BLaER1 (cell line): ENCODE results near the gene IGSF8.

ENCODE experiments used
- H3K27ac ChIP-seq: shearing (Covaris generic); formaldehyde crosslinking; 2 replicates; pipeline ENCODE4 v1.8.1; 2022
- H3K27me3 ChIP-seq: shearing (Covaris generic); formaldehyde crosslinking; 2 replicates; pipeline ENCODE4 v1.8.1; 2022
- H3K36me3 ChIP-seq: shearing (Covaris generic); formaldehyde crosslinking; 2 replicates; pipeline ENCODE4 v1.8.1; 2022
- H3K4me1 ChIP-seq: shearing (Covaris generic); formaldehyde crosslinking; 2 replicates; pipeline ENCODE4 v1.8.1; 2022
- H3K4me2 ChIP-seq: shearing (Covaris generic); formaldehyde crosslinking; 2 replicates; pipeline ENCODE4 v1.8.1; 2022
- H3K4me3 ChIP-seq: shearing (Covaris generic); formaldehyde crosslinking; 2 replicates; pipeline ENCODE4 v1.8.1; 2022
- H3K9ac ChIP-seq: shearing (Covaris generic); formaldehyde crosslinking; 2 replicates; pipeline ENCODE4 v1.8.1; 2022
- H3K9me3 ChIP-seq: shearing (Covaris generic); formaldehyde crosslinking; 2 replicates; pipeline ENCODE4 v1.8.1; 2022
- H4K20me1 ChIP-seq: shearing (Covaris generic); formaldehyde crosslinking; 2 replicates; pipeline ENCODE4 v1.8.1; 2022
- Cebpa-rat ChIP-seq: shearing (Covaris generic); IDR thresholded peaks from 2 replicates; pipeline ENCODE4 v1.8.1; 2022

Gene IGSF8, protein sequence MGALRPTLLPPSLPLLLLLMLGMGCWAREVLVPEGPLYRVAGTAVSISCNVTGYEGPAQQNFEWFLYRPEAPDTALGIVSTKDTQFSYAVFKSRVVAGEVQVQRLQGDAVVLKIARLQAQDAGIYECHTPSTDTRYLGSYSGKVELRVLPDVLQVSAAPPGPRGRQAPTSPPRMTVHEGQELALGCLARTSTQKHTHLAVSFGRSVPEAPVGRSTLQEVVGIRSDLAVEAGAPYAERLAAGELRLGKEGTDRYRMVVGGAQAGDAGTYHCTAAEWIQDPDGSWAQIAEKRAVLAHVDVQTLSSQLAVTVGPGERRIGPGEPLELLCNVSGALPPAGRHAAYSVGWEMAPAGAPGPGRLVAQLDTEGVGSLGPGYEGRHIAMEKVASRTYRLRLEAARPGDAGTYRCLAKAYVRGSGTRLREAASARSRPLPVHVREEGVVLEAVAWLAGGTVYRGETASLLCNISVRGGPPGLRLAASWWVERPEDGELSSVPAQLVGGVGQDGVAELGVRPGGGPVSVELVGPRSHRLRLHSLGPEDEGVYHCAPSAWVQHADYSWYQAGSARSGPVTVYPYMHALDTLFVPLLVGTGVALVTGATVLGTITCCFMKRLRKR

DNA sequence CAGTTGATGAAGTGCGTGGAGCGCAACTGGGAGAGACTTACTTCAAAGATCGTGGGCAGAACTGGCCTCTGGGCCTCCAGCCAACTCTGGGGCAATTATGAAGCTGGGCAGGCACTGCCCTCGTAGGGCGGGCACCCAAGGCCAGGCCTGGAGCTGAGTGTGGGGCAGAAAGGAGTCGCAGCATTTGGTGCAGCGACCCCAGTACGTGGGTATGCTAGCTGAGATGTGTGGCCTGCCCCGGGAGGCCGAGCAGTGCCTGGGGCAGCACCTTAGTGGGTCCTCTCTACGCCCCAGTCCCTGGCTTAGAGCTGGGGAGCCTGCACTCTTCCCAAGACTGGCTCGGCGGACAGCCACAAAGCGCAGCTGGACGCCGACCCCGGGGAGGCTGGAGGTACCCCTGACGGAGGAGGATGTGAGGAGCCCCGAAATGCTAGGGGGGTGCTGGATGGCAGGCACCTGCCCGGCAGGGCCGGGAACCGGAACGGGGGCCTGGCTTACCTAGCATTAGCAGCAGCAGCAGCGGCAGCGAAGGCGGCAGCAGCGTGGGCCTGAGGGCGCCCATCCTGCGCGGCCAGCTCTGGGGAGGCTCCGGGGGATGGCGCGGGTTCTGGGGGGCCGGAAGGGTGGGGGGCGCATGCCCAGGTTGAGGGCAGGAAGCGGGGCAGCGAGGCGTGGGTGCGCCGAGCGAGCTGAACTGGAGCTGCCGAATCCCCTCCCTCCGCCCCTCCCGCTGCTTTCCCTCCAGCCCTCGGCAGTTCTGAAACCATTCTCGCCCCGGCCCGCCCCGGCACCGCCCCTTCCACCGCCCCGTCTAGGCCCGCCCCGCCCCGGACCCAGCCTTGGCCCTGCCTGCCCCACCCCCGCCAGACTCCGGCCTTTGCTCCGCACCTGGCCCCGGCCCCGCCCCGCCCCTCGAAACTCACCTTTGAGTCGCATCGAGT lies at the start of gene IGSF8:
Gene IGSF8 (minus strand): TSS at position 709 of the 941 bp plus-strand sequence. CDS start 147 bp downstream, at position 562.
- no peak for TF ChIP-seq Cebpa-rat
- Histone ChIP-seq H3K9me3 (no peaks in the 10 kb centered on the region), H3K36me3 (peaks cover 26% of the 10 kb centered on the region), H3K4me2 (peak within 1 kb of the TSS; percentile 98), H3K27me3 (no peaks in the 10 kb centered on the region), H3K4me1 (peaks cover 75% of the 10 kb centered on the region), H3K27ac (peak within 1 kb of the TSS; percentile 80), H3K4me3 (peak within 1 kb of the TSS; percentile 85), H4K20me1 (peaks cover 39% of the 10 kb centered on the region; the same call in 1 of the 2 replicates), H3K9ac (peak within 1 kb of the TSS; percentile 90)

DNA sequence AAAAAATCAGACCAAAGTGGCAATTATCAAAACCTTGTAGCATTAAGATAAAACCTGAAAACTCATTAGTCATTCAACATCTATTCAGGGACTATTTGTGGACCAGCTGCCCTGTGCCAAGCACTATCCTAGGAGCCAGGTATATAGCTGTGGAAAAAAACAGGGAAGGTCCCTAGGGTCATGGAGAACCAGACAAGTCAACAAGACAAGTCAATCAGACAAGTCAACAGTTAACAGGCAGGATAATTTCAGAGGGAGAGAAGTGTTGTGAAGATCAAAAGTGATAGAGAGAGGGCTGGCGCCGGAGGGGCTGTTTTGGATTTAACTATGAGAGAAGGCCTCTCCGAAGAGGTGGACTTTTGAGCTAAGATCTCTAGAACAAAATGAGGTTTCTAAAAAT lies 49.7 kb upstream of the IGSF8 start:
- no peaks in the 10 kb centered on the region for H3K4me1 ChIP-seq
- H4K20me1 ChIP-seq: no peaks in the 10 kb centered on the region
- no peak overlapping the region for H3K9ac ChIP-seq
- H3K4me2 ChIP-seq: no peak overlapping the region
- H3K27me3 ChIP-seq: no peaks in the 10 kb centered on the region
- no peaks in the 10 kb centered on the region for H3K9me3 ChIP-seq
- H3K27ac ChIP-seq: no peak overlapping the region
- no peaks in the 10 kb centered on the region for H3K36me3 ChIP-seq
- H3K4me3 ChIP-seq: no peak overlapping the region
- TF ChIP-seq Cebpa-rat: no peak

DNA sequence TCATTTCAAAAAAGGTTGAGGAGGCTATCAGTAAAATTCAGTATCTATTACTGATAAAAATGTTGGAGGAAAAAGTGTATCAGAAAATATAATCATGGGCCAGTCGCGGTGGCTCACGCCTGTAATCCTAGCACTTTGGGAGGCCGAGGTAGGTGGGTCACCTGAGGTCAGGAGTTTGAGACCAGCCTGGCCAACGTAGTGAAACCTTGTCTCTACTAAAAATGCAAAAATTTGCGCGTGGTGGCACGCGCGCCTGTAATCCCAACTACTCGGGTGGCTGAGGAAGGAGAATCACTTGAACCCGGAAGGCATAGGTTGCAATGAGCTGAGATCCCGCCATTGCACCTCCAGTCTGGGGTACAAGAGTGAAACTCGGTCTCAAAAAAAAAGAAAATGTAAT lies 47.7 kb upstream of the IGSF8 start:
- H3K36me3 ChIP-seq: no peaks in the 10 kb centered on the region
- TF ChIP-seq Cebpa-rat: no peak
- H3K4me3 ChIP-seq: no peak overlapping the region
- H3K27ac ChIP-seq: no peak overlapping the region
- H3K4me2 ChIP-seq: no peak overlapping the region
- no peaks in the 10 kb centered on the region for H3K27me3 ChIP-seq
- H4K20me1 ChIP-seq: no peaks in the 10 kb centered on the region
- H3K4me1 ChIP-seq: peaks cover 2% of the 10 kb centered on the region
- H3K9ac ChIP-seq: no peak overlapping the region
- no peaks in the 10 kb centered on the region for H3K9me3 ChIP-seq

DNA sequence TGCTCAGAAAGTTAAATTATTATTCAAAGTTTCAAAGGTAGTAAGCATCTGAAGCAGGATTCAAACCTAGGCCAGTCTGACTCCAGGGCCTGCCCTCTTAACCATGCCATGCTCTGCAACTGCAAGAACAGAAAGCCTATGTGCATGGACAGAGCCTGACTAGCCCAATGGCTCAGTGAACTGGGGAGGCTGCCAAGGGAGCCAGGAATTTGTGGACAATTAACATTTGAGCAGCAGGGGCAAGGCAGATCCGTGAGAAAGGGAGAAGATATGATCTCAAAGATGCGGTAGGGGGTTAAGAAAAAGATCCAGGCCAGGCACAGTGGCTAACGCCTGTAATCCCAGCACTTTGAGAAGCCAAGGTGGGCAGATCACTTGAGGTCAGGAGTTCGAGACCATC lies 46.5 kb upstream of the IGSF8 start:
- H3K4me2 ChIP-seq: no peak overlapping the region
- no peak for TF ChIP-seq Cebpa-rat
- H3K9ac ChIP-seq: no peak overlapping the region
- H3K9me3 ChIP-seq: no peaks in the 10 kb centered on the region
- no peak overlapping the region for H3K27ac ChIP-seq
- H3K4me1 ChIP-seq: peaks cover 10% of the 10 kb centered on the region
- no peak overlapping the region for H3K4me3 ChIP-seq
- no peaks in the 10 kb centered on the region for H4K20me1 ChIP-seq
- H3K27me3 ChIP-seq: no peaks in the 10 kb centered on the region
- no peaks in the 10 kb centered on the region for H3K36me3 ChIP-seq

DNA sequence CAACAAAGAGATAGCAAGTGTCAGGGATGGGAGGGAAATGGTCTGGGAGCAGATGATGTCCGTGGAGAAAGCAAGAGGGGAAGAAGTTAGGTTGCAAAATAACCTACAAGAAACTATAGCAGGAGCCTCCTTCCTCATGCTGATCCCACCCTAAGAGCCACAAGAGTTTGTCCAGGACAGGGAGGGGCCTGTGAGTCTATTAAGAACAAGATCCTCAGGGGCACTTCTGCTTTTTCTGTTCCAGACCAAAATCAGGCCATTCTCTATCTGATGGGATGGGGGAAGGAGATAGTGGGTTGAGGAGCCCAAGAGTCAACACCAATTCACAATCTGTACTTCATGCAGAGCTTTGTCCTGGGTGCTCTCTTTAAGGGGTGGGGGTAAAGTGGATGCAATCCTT lies 45.3 kb upstream of the IGSF8 start:
- no peaks in the 10 kb centered on the region for H3K27me3 ChIP-seq
- no peak overlapping the region for H3K4me2 ChIP-seq
- peaks cover 10% of the 10 kb centered on the region for H3K4me1 ChIP-seq
- TF ChIP-seq Cebpa-rat: no peak
- no peak overlapping the region for H3K27ac ChIP-seq
- H3K4me3 ChIP-seq: no peak overlapping the region
- no peaks in the 10 kb centered on the region for H4K20me1 ChIP-seq
- H3K36me3 ChIP-seq: no peaks in the 10 kb centered on the region
- H3K9me3 ChIP-seq: no peaks in the 10 kb centered on the region
- no peak overlapping the region for H3K9ac ChIP-seq

DNA sequence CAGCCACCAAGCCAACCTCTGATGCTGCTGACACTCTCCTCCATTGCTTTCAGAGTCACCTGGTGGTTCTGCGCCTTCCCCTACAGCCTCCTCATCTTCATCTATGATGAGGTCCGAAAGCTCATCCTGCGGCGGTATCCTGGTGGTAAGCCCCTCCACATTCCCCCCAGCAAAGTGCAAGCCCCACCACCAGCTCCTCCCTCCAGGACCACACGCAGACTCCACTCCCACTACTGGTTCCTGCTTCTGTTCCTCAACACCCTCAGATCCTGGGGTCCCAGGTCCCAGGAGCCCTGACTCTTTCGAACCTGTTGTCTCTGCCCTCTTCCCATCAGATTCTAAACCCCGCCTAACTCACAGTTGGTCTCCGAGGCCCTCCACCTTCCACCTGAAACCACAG lies 41.4 kb upstream of the IGSF8 start:
- H3K36me3 ChIP-seq: no peaks in the 10 kb centered on the region
- H3K9ac ChIP-seq: no peak overlapping the region
- no peak for TF ChIP-seq Cebpa-rat
- no peak overlapping the region for H3K4me2 ChIP-seq
- no peaks in the 10 kb centered on the region for H3K9me3 ChIP-seq
- no peaks in the 10 kb centered on the region for H4K20me1 ChIP-seq
- H3K27me3 ChIP-seq: no peaks in the 10 kb centered on the region
- no peak overlapping the region for H3K27ac ChIP-seq
- H3K4me3 ChIP-seq: no peak overlapping the region
- peaks cover 10% of the 10 kb centered on the region for H3K4me1 ChIP-seq

DNA sequence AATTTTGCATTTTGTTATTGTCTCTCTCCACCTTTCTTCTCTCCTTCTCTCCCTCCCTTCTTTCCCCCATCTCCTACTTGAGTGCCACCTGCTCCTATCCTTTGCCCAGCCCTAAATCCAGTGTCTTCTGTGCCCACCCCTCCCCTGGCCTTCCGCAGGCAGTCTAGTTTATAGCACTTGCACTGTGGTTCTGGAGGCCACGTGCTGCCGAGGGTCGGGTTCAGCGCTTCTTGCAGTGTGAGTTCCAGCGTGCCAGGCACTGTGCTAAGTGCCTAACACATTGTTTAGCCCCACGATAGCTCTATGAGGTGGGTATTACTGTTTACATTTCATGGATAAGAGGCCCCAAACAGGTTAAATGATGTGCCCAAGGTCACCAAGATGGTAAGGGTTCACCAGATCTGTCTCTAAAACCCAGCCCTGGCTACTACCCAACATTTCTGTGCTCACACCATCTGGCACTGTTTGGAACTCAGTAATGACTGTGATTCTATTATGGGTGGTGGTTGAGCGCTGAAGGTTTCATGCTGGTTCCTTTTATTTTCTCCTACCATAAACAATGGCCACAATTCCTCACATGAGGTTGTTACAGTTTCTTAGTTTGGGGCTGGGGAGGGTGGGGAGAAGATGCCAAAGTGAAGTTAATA lies 38.9 kb upstream of the IGSF8 start:
- no peak overlapping the region for H3K4me3 ChIP-seq
- no peak overlapping the region for H3K4me2 ChIP-seq
- H4K20me1 ChIP-seq: no peaks in the 10 kb centered on the region
- H3K9me3 ChIP-seq: no peaks in the 10 kb centered on the region
- H3K27ac ChIP-seq: no peak overlapping the region
- no peak overlapping the region for H3K9ac ChIP-seq
- no peaks in the 10 kb centered on the region for H3K27me3 ChIP-seq
- no peaks in the 10 kb centered on the region for H3K36me3 ChIP-seq
- no peak for TF ChIP-seq Cebpa-rat
- peaks cover 10% of the 10 kb centered on the region for H3K4me1 ChIP-seq

DNA sequence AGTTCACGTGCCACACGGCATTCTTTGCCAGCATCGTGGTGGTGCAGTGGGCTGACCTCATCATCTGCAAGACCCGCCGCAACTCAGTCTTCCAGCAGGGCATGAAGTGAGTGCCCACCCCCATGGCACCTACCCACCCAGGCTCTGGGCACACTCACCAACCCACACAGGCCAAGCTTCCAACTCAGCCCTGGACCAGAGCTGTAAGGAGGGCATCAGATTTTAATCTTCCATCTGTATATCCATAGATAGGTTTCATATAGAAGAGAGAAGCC lies 38.4 kb upstream of the IGSF8 start:
- Histone ChIP-seq H3K9ac (no peak overlapping the region), H3K9me3 (no peaks in the 10 kb centered on the region), H4K20me1 (no peaks in the 10 kb centered on the region), H3K4me3 (no peak overlapping the region), H3K27ac (no peak overlapping the region), H3K27me3 (no peaks in the 10 kb centered on the region), H3K4me1 (peaks cover 10% of the 10 kb centered on the region), H3K4me2 (no peak overlapping the region), H3K36me3 (no peaks in the 10 kb centered on the region)
- TF ChIP-seq Cebpa-rat: no peak

DNA sequence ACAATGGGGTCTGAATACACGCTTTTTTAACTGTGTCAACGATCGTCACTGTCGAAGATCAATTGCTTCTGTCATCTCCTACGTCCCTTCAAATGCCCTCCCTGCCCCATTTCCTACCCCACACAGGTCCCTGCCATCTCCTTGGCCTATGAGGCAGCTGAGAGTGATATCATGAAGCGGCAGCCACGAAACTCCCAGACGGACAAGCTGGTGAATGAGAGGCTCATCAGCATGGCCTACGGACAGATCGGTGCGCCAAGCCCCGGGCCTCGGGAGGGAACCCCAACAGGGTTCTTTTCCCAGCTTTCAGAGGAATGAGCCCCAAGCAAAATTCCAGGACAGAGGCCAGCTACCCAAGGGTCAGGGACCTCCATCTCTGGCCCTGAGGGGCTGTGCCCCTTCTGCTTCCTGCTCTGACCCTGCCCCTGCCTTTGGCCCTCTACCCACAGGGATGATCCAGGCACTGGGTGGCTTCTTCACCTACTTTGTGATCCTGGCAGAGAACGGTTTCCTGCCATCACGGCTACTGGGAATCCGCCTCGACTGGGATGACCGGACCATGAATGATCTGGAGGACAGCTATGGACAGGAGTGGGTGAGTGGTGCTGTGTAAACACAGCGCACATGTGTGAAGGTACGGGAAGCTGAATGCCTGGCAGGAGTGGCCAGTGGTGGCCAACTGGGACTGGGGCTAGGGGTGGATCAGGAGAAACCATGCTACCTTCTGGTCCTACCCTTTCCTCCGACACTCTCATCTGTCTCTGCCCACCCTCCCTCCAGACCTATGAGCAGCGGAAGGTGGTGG lies 37.9 kb upstream of the IGSF8 start:
- H3K4me2 ChIP-seq: no peak overlapping the region
- H3K9ac ChIP-seq: no peak overlapping the region
- H3K27me3 ChIP-seq: no peaks in the 10 kb centered on the region
- H3K36me3 ChIP-seq: no peaks in the 10 kb centered on the region
- no peak overlapping the region for H3K4me3 ChIP-seq
- H3K27ac ChIP-seq: no peak overlapping the region
- peaks cover 10% of the 10 kb centered on the region for H3K4me1 ChIP-seq
- no peaks in the 10 kb centered on the region for H4K20me1 ChIP-seq
- no peak for TF ChIP-seq Cebpa-rat
- H3K9me3 ChIP-seq: no peaks in the 10 kb centered on the region
